CD4-positive, alpha-beta T cell (primary cell): ENCODE data around the gene FKBP4. TPM values are rescaled to one million over a fixed set of nuclear protein-coding genes. Genes with fewer than 3 reads are reported as not detected.

Experiments
- ATAC-seq: fragments of 200-7000 bp; cut with Tn5 transposase; one replicate; pipeline ENCODE4 v1.10.0; 2022; ENCODE audit warnings: mild to moderate bottlenecking; ENCODE audit not compliant: poor library complexity
- CTCF ChIA-PET: fragments of 350-600 bp; sonication (Branson Sonifier 250); formaldehyde crosslinking; loops from one replicate; lab custom pipeline; 2021; ENCODE audit warnings: antibody characterized with exemption, inconsistent platforms; lab: Charles Lee
- POLR2A ChIA-PET: fragments of 350-600 bp; sonication (Branson Sonifier 250); formaldehyde crosslinking; loops from one replicate; lab custom pipeline; 2021; ENCODE audit warnings: antibody characterized with exemption, inconsistent platforms; lab: Charles Lee
- DNase-seq, 14 experiments: peaks; one replicate each; pipeline ENCODE4 v3.0.0-alpha.2; 2013 to 2020; ENCODE audit warnings: mixed read lengths in 2 of 14
- H3K27ac ChIP-seq, 2 donors: one replicate each; pipeline versions ENCODE4 v1.5.1 to v1.7.0; 2013; ENCODE audit warnings: low read length in 2 of 2, low read depth in 1 of 2, mild to moderate bottlenecking in 1 of 2
- H3K27me3 ChIP-seq, 2 experiments: 1 replicate in 1 of 2; 2 replicates in 1 of 2; pipeline versions ENCODE4 v1.6.1 to v1.7.0; 2013; ENCODE audit warnings: low read length in 2 of 2, control low read depth in 1 of 2, mild to moderate bottlenecking in 1 of 2, moderate library complexity in 1 of 2; ENCODE audit not compliant: insufficient read depth in 2 of 2, control insufficient read depth in 1 of 2
- H3K36me3 ChIP-seq: one replicate; pipeline ENCODE4 v1.6.1; 2013; ENCODE audit warnings: low read length, control low read depth; ENCODE audit not compliant: insufficient read depth
- H3K4me1 ChIP-seq: one replicate; pipeline ENCODE4 v1.6.1; 2013; ENCODE audit warnings: low read length, control low read depth; ENCODE audit not compliant: insufficient read depth
- H3K4me3 ChIP-seq: one replicate; pipeline ENCODE4 v1.5.1; 2013; ENCODE audit warnings: mild to moderate bottlenecking, low read length, moderate library complexity
- H3K9me3 ChIP-seq, 2 experiments: 1 replicate in 1 of 2; 2 replicates in 1 of 2; pipeline versions ENCODE4 v1.6.1 to v1.7.0; 2013; ENCODE audit warnings: low read length in 2 of 2, mild to moderate bottlenecking in 2 of 2, control low read depth in 1 of 2, moderate library complexity in 1 of 2; ENCODE audit not compliant: control insufficient read depth in 1 of 2, insufficient read depth in 1 of 2
- H3K27ac Mint-ChIP-seq: one replicate; pipeline ENCODE4 v1.8.0; 2020; ENCODE audit warnings: mixed read lengths
- H3K27me3 Mint-ChIP-seq: one replicate; pipeline ENCODE4 v1.8.0; 2021; ENCODE audit warnings: mixed read lengths
- H3K36me3 Mint-ChIP-seq: one replicate; pipeline ENCODE4 v1.8.0; 2021; ENCODE audit warnings: low read depth, mixed read lengths
- H3K4me1 Mint-ChIP-seq: one replicate; pipeline ENCODE4 v1.8.0; 2021; ENCODE audit warnings: low read depth, mixed read lengths
- H3K4me3 Mint-ChIP-seq: one replicate; pipeline ENCODE4 v1.8.0; 2020; ENCODE audit warnings: mild to moderate bottlenecking, mixed read lengths
- H3K9me3 Mint-ChIP-seq: one replicate; pipeline ENCODE4 v1.8.0; 2020; ENCODE audit warnings: mixed read lengths
- CTCF ChIP-seq: fragments of 200-600 bp; IDR thresholded peaks from one replicate; pipeline ENCODE4 v1.8.0; 2022; ENCODE audit warnings: antibody characterized with exemption, mild to moderate bottlenecking
- intact Hi-C, 2 experiments: fragments of 100-400 bp; cut with DNase I in 1 of 2; cut with micrococcal nuclease in 1 of 2; formaldehyde crosslinking; loops; one replicate each; pipeline versions ENCODE4 v1.15.1 to v1.9.0; 2023 to 2025; cut with DNase I, micrococcal nuclease
- total RNA-seq, 174 experiments: library from RNA in 2 of 174; stranded (reverse) in 2 of 174; gene quantifications; one replicate each; pipeline ENCODE4 v1.2.3 and lab custom pipeline; 2021 to 2026

Gene FKBP4
- total RNA-seq, 2 experiments from 2014 or later: 35.7 to 40.3 TPM

DNA sequence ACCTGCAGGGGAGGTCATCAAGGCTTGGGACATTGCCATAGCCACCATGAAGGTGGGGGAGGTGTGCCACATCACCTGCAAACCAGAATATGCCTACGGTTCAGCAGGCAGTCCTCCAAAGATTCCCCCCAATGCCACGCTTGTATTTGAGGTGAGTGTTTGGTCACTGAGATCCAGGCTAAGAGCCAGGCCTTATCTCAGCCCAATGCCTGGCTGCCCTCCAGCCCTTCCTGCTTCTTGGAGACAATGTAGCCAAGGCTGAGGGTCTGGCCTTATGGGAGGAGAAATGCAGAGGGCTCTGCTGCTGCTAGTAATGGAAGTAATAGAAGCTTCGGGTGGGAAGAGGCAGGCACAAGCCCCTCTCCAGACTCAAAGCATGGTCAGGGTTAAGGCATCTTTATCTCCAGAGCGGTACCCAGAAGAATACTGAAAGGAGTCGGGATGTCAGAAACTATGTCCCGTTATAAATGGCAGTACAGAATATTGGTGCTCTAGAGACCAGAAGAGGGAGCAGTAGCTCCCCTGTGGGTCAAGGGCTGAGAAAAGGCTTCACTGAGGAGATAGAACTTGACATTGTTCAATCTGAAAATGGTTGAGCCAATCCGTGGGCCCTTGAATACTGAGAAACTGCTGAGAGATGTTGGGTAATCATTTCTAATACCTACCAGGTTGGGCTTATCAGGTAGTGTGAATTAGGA, 3.1 kb downstream of the FKBP4 start:
- Histone ChIP-seq H3K27me3 (no peaks in the 10 kb centered on the region), H3K36me3 (peaks cover 52% of the 10 kb centered on the region), H3K27ac (no peak overlapping the region), H3K9me3 (no peaks in the 10 kb centered on the region), H3K4me1 (peaks cover 26% of the 10 kb centered on the region), H3K4me3 (no peak overlapping the region)
- ATAC-seq: no peak
- peaks cover 69% of the 10 kb centered on the region for H3K36me3 Mint-ChIP-seq
- ChIA-PET CTCF (no interaction called here), POLR2A (interaction anchor here (4.9 kb wide), 1 partner anchor 107 kb away, joined by 48 read pairs; no protein-coding TSS in a partner anchor)
- no peaks in the 10 kb centered on the region for H3K27me3 Mint-ChIP-seq
- no peak for TF ChIP-seq CTCF
- intact Hi-C loops: loop anchor here in 1 of 2 experiments (1.0 to 10.0 kb wide), 4 partner anchors 12 to 793 kb away; partner anchors contain the start of genes DCP1B and TSPAN9
- no peak for DNase-seq
- no peaks in the 10 kb centered on the region for H3K9me3 Mint-ChIP-seq
- H3K4me1 Mint-ChIP-seq: peaks cover 25% of the 10 kb centered on the region
- H3K4me3 Mint-ChIP-seq: peak overlapping the region; percentile 73
- H3K27ac Mint-ChIP-seq: peak overlapping the region; percentile 27

GRCh38 chr12:2800046-2800570, 5.3 kb downstream of the FKBP4 start:
- Histone ChIP-seq H3K27me3 (no peaks in the 10 kb centered on the region), H3K4me1 (peaks cover 18% of the 10 kb centered on the region), H3K36me3 (peaks cover 73% of the 10 kb centered on the region), H3K4me3 (no peak overlapping the region), H3K27ac (no peak overlapping the region), H3K9me3 (no peaks in the 10 kb centered on the region)
- ATAC-seq (no peak), DNase-seq (no peak)
- TF ChIP-seq CTCF: no peak
- Mint-ChIP-seq H3K4me1 (peaks cover 23% of the 10 kb centered on the region), H3K9me3 (no peaks in the 10 kb centered on the region), H3K27me3 (no peaks in the 10 kb centered on the region), H3K27ac (no peak overlapping the region), H3K36me3 (peaks cover 92% of the 10 kb centered on the region), H3K4me3 (no peak overlapping the region)
- ChIA-PET POLR2A (interaction anchor here (1.2 to 1.3 kb wide), 2 partner anchors 13 to 77 kb away, joined by 3 read pairs; partner anchors contain the start of genes FOXM1 and RHNO1), CTCF (no interaction called here)
- intact Hi-C loops: loop anchor here in 1 of 2 experiments (10.0 kb wide), 1 partner anchor 1845 kb away; the partner anchor contains the start of genes AKAP3 and NDUFA9

DNA sequence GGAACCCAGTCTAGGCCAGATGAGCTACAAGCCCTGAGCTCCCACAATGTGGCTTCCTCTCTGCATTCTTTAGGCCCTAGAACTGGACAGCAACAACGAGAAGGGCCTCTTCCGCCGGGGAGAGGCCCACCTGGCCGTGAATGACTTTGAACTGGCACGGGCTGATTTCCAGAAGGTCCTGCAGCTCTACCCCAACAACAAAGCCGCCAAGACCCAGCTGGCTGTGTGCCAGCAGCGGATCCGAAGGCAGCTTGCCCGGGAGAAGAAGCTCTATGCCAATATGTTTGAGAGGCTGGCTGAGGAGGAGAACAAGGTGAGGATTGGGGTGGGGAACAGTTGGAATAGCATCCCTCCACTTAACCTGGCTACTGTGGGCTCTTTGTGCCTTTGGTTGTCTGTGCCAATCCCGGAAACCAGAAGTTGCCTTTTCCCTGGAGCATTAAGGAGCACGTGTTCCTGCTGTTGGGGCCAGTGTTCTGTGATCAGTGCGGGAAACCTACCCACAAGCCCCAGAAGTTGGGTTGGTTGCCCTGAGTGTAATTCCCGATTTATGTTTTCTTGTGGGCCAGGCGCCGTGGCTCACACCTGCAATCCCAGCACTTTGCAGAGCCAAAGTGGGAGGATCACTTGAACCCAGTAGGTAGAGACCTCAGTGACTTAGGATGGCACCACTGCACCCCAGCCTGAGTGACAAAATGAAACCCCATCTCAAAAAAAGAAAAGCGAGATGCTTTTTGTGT, 6.4 kb downstream of the FKBP4 start:
- ATAC-seq (no peak), DNase-seq (no peak)
- TF ChIP-seq CTCF: no peak
- intact Hi-C loops: loop anchor here in 1 of 2 experiments (10.0 kb wide), 1 partner anchor 1844 kb away; the partner anchor contains the start of genes AKAP3 and NDUFA9
- Mint-ChIP-seq H3K4me3 (no peak overlapping the region), H3K4me1 (peaks cover 21% of the 10 kb centered on the region), H3K36me3 (peaks cover 99% of the 10 kb centered on the region), H3K27ac (no peak overlapping the region), H3K27me3 (no peaks in the 10 kb centered on the region), H3K9me3 (no peaks in the 10 kb centered on the region)
- ChIA-PET POLR2A (interaction anchor here (1.2 kb wide), 1 partner anchor 12 kb away, joined by 3 read pairs; no protein-coding TSS in a partner anchor), CTCF (no interaction called here)
- Histone ChIP-seq H3K27me3 (no peaks in the 10 kb centered on the region), H3K27ac (no peak overlapping the region), H3K36me3 (peaks cover 75% of the 10 kb centered on the region), H3K4me1 (peaks cover 13% of the 10 kb centered on the region), H3K9me3 (no peaks in the 10 kb centered on the region), H3K4me3 (no peak overlapping the region)
